Midbrain (tissue), 1 donor: Measurements from ENCODE around the gene TMED10.

Source experiments
- DNase-seq: peaks from one replicate; lab custom pipeline; 2025; lab: John Stamatoyannopoulos, UW

The TMED10 gene

GRCh38 chr14:75176142-75176820, at the start of gene TMED10:
TSS of gene TMED10 (minus strand) at chr14:75176612. CDS start at chr14:75176579, 33 bp downstream.
- DNase-seq = peak; percentile 98

- DNase-seq = no peak
These were observed 48.1 kb upstream of the TMED10 start for GRCh38 chr14:75224561-75224960.

DNA sequence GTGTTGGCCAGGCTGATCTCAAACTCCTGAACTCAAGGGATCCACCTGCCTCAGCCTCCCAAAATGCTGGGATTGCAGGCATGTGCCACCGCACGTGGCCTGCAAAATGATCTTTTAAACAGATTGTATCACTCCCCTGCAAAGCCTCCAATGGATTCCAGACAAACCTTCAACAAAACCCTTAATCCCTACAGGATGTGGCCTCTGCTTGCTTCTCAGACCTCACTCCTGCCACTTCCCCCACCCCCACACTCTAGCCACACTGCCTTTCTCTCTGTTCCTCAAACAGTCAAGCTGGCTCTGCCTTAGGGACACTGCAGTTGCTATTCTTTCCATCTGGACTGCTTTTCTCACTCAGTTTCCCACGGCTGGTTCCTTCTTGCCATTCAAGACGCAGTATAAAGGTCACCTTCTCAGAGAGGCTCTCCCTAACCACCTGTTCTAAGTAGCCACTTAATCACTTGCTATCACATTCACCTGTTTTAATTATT, 47.3 kb upstream of the TMED10 start:
- peak; percentile 27 for DNase-seq

DNA sequence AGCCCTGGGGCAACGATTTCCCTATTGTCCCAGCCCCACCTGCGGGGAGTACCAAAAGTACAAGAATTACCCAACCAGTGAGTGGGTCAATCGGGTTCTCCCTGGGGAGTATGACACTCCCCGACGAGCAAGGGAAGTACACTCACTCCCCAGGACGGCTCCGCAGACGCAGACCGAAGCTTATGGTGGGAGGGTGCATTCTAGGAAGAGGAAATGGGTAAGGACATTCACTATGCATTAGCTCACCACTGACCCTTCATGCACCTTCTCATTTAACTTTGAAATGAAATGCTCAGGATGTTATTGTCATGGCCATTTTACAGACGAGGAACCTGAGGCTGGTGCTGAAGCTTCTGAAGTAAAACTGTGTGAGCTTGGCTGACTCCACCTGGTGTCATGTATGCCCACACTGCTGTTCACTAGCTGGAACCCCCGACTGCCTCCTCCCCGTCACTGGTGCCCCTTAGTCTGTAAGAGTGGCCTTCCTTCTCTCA, 45.8 kb upstream of the TMED10 start:
- no peak for DNase-seq

DNA sequence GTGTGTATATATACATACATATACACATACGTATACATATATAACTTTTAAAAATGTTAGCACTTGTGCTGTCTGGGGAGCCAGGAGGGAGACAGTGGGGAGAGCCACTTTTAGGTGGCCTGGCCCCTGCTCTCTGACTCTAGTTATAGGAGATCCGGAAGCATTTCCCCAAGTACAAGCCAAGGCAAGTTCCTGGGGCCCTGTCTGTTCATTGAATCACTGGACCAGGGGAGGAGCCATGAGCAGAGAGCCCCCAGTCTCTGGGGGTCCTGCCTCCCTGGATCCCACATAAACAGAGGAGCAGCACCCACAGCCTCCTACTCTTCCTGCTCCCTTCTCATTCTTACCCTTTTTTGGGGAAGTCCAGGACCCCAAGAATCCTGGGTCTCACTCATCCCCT, 45.4 kb upstream of the TMED10 start:
- DNase-seq = no peak

- DNase-seq = no peak
These were observed 43.7 kb upstream of the TMED10 start for GRCh38 chr14:75220156-75220555.

- DNase-seq = no peak
These were observed 41.2 kb upstream of the TMED10 start for GRCh38 chr14:75217508-75218206.

- no peak for DNase-seq
These were observed 40.1 kb upstream of the TMED10 start for GRCh38 chr14:75216427-75217006.

GRCh38 chr14:75215520-75215919, 39.1 kb upstream of the TMED10 start:
- no peak for DNase-seq

- no peak for DNase-seq
These were observed 38.1 kb upstream of the TMED10 start for GRCh38 chr14:75214558-75214957.

DNA sequence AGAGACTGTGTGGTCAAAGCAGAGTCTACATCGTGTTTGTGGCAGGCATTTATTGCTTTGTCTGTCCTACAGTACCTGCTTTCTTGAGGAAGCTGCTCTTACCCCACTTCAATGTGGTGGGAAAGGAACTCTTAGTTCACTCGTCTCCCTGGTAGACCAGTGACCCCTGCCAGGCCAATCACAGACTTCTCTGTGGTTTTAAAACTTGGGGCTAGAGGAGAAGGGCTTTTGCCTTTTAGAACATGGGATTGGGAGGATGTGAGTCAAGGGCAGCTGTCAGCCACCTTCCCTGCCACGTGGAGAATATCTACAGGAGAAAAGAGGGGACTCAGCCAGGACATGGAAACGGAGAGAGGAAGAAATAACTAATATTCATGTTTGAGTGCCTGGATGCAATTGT, 36.8 kb upstream of the TMED10 start:
- no peak for DNase-seq

DNA sequence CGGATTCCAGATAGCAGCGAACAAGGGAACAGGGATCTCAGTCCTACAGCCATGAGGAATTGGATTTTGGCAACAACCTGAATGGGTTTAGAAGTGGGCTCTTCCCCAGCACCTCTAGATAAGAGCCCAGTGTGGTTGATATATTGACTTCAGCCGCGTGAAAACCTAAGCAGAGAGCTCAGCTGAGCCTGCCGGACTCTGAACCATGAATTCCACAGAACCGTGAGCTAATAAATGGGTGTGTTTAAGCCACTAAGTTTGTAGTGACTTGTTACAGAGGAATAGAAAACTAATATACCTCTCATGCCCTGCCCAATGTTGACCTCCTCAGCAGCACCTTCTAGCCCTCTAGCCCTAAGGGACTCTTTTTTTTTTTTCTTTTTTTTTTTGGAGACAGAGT, 32.4 kb upstream of the TMED10 start:
- DNase-seq = no peak

GRCh38 chr14:75206190-75206589, 29.8 kb upstream of the TMED10 start:
- DNase-seq = no peak

DNA sequence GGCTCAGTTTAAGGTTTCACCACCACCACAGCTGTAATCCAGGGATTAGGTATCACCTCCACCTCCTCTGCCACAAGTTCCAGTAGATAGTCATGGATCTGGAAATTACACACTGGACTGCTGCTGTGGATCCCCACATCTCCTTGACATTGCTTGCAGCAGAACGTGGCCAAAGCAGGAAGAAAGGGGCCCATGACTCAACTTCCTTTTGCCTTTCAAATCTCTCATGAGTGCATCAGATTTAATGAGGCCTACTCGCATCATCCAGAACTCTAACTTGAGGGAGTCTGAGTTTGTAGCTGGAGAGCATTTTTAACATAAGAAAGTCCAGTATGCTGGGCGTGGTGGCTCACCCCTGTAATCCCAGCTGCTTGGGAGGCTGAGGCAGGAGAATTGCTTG, 29.2 kb upstream of the TMED10 start:
- no peak for DNase-seq

- no peak for DNase-seq
These were observed 27.7 kb upstream of the TMED10 start for GRCh38 chr14:75204116-75204515.

DNA sequence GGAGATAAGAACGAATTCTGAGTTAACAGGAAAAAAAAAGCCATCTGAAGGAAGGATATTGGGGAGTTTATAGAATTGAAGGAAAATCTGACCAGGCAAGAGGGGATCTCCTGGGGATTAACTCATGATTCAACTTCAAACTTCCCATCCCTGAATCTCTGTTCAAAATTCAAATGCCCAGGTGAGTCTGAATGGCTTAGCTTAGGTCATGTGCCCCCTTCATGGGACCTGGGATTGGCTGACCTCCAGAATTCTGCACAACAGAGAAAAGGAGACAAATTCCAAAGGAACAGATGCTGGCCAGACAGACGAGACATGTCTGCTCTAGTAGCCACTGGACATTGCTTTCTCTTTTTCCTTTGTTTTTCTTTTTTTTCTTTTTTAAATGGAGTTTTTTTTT, 26.2 kb upstream of the TMED10 start:
- DNase-seq = no peak

GRCh38 chr14:75201087-75201486, 24.7 kb upstream of the TMED10 start:
- DNase-seq = no peak

DNA sequence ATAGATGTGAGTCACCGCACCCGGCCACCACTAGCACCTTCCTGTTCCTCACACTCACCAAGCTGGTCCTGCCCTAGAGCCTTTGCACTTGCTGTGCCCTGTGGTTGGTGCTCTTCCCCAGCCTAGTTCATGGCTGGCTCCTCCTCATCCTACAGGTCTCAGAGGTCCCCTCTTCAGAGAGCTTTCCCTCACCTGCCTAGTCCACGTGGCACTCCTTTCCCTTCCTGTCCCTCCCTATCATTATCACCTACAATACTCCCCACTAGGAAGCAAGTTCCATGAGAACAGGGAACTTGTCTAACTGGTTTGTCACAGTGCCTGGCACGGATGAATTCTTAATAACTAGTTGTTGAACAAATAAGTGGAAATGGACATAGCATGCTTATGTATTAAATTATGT, 24.0 kb upstream of the TMED10 start:
- no peak for DNase-seq

DNA sequence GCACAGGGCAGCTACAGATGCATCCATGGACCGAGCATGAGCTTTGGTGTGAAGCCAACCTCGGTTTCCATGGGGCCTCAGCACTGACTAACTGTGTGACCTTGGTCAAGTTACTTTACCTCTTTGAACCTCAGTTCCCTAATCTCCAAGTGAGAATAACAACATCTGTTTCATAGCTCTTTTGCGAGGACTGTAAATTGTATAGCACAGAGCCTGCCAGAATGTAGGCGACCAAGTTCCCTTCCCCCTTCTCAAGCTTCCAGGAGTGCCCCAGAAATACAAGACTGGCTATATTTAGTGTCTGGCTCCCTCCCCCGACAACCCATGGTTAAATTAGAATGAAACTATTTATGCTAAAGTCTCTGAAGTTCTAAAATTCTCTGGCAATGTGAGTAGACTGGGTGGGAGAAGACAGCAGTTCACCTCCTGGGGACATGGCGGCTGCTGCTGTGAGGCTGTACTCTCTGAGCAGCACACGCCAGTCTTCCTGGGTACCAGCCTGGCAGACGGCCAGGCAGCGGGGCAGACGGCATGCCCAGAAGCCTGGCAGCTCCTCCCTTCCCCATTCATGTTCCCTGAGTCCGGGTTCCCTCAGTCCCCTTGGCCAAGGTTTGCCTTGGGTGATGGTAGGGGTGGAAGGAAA, 22.0 kb upstream of the TMED10 start:
- DNase-seq = peak; percentile 32

DNA sequence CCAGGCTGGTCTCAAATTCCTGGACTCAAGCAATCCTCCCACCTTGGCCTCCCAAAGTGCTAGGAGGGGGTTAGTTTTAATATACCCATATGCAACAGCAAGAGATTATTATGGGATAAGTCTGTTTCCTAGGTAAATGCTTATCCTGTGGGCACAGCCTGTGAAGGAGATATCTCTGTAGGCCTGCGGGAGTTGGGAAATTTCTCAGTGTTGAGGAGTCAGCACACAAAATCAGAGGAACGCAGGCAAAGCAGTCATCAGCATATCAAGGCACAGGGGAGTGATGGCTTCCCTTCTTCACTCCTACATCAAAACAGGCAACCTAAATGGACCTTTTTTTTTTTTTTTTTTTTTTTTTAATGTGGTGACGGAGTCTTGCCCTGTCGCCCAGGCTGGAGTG, 20.9 kb upstream of the TMED10 start:
- DNase-seq = no peak

- DNase-seq = no peak
These were observed 20.1 kb upstream of the TMED10 start for GRCh38 chr14:75196468-75196867.

DNA sequence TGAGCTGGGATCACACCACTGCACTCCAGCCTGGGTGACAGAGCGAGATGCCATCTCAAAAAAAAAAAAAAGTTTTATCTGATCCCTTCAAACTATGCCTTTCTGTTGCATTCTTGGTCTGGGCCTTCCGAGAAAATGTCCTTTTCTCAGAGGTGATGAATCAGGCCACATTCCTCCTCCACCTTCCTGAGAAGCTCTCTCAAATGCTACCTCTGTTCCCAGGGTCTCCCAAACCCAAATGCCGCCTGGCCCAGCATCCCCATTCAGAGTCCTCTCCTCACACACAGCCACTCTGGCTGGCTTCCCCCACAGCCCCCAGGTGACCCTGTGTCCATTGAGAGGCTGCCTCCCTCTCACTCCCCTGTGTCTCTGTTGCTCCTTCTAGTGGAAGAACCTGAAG, 19.7 kb upstream of the TMED10 start:
- no peak for DNase-seq

GRCh38 chr14:75191100-75191499, 14.7 kb upstream of the TMED10 start:
- no peak for DNase-seq
